ENCODE measurements around the gene EDC4. TPM values are rescaled to one million over a fixed set of nuclear protein-coding genes. Genes with fewer than 3 reads are reported as not detected.

EDC4 gene
- total and polyA plus RNA-seq, 2 of the 13 experiments (the other 11 are each of a cell fraction or from before 2014, with no cell fraction given): 51.4 to 59.1 TPM

GRCh38 chr16:67883872-67884261, 11.0 kb downstream of the EDC4 start (continued):
- no peak for TF ChIP-seq ZNF407 (CRISPR knock-in tag; IDR thresholded peaks at IDR 0.05; ENCODE audit: not compliant biosample characterization)
- TF ChIP-seq ARHGAP35 (CRISPR knock-in tag; IDR thresholded peaks at IDR 0.05; ENCODE audit: borderline replicate concordance): 0 out of 2 replicates have a peak, but pooled peaks have one; percentile 9
- TF ChIP-seq, protein P1, sequence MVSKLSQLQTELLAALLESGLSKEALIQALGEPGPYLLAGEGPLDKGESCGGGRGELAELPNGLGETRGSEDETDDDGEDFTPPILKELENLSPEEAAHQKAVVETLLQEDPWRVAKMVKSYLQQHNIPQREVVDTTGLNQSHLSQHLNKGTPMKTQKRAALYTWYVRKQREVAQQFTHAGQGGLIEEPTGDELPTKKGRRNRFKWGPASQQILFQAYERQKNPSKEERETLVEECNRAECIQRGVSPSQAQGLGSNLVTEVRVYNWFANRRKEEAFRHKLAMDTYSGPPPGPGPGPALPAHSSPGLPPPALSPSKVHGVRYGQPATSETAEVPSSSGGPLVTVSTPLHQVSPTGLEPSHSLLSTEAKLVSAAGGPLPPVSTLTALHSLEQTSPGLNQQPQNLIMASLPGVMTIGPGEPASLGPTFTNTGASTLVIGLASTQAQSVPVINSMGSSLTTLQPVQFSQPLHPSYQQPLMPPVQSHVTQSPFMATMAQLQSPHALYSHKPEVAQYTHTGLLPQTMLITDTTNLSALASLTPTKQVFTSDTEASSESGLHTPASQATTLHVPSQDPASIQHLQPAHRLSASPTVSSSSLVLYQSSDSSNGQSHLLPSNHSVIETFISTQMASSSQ (IDR thresholded peaks at IDR 0.05; ENCODE audit: low read depth): no peak
- TF ChIP-seq, protein P1 (CRISPR knock-in tag; IDR thresholded peaks at IDR 0.05; ENCODE audit: borderline replicate concordance): 0 out of 2 replicates have a peak, but pooled peaks have one; percentile 25
- no peak for TF ChIP-seq POLR2AphosphoS2 (IDR thresholded peaks at IDR 0.05; ENCODE audit: low read depth, low read length)
- peak; percentile 57; the same call in 1 of the 2 replicates for TF ChIP-seq RXRA (CRISPR knock-in tag; IDR thresholded peaks at IDR 0.05)
- TF ChIP-seq STAG1 (CRISPR knock-in tag; IDR thresholded peaks at IDR 0.05): peak; percentile 93
- 0 out of 2 replicates have a peak, but pooled peaks have one; percentile 40 for TF ChIP-seq MEIS1 (CRISPR knock-in tag; IDR thresholded peaks at IDR 0.05; ENCODE audit: borderline replicate concordance)
- 0 out of 2 replicates have a peak, but pooled peaks have one; percentile 20 for TF ChIP-seq DRAP1 (CRISPR knock-in tag; IDR thresholded peaks at IDR 0.05)
- TF ChIP-seq ZNF512 (CRISPR knock-in tag; IDR thresholded peaks at IDR 0.05): no peak
- no peak for TF ChIP-seq ZBTB20 (CRISPR knock-in tag; IDR thresholded peaks at IDR 0.05; ENCODE audit: borderline replicate concordance, low read depth)
- 0 out of 2 replicates have a peak, but pooled peaks have one; percentile 26 for TF ChIP-seq WIZ (CRISPR knock-in tag; IDR thresholded peaks at IDR 0.05)
- no peak for TF ChIP-seq ZNF558 (CRISPR knock-in tag; IDR thresholded peaks at IDR 0.05; ENCODE audit: borderline replicate concordance)
- no peak for TF ChIP-seq SNAPC2 (CRISPR knock-in tag; IDR thresholded peaks at IDR 0.05)
- no peak for TF ChIP-seq ZNF788 (CRISPR knock-in tag; IDR thresholded peaks at IDR 0.05; ENCODE audit: borderline replicate concordance)
